Thoracic aorta (tissue), 2 donors: ENCODE data around the gene PARD3B. TPM values are rescaled to one million over a fixed set of nuclear protein-coding genes. Genes with fewer than 3 reads are reported as not detected.

Experiments
- ATAC-seq: fragments of 150-250 bp; one replicate; pipeline ENCODE4 v1.8.0; 2017; ENCODE audit warnings: low read depth; ENCODE audit not compliant: insufficient number of reproducible peaks, low FRiP score
- DNase-seq: peaks from one replicate; pipeline ENCODE4 v3.0.0-alpha.2; 2020; ENCODE audit warnings: low spot score
- H3K27ac ChIP-seq, 2 donors: fragments of 200-600 bp; sonication (generic); 1 replicate in 1 of 2; 2 replicates in 1 of 2; pipeline ENCODE4 v1.5.1; 2016; ENCODE audit warnings: mild to moderate bottlenecking in 2 of 2, moderate library complexity in 2 of 2
- H3K27me3 ChIP-seq: fragments of 200-600 bp; sonication (generic); replicated peaks from 2 replicates; pipeline ENCODE4 v1.6.0; 2016; ENCODE audit warnings: mild to moderate bottlenecking; ENCODE audit not compliant: insufficient read depth
- H3K36me3 ChIP-seq: fragments of 200-600 bp; sonication (generic); one replicate; pipeline ENCODE4 v1.5.1; 2016
- H3K4me1 ChIP-seq, 2 donors: fragments of 200-600 bp; sonication (generic); 1 replicate in 1 of 2; 2 replicates in 1 of 2; pipeline versions ENCODE4 v1.5.1 to v1.6.0; 2016; ENCODE audit warnings: low read depth in 2 of 2, mild to moderate bottlenecking in 1 of 2; ENCODE audit not compliant: control insufficient read depth in 1 of 2
- H3K4me3 ChIP-seq: fragments of 200-600 bp; sonication (generic); 2 replicates; pipeline ENCODE4 v1.5.1; 2016; ENCODE audit warnings: mild to moderate bottlenecking
- H3K9me3 ChIP-seq: fragments of 200-600 bp; sonication (generic); 2 replicates; pipeline ENCODE4 v1.5.1; 2016
- total RNA-seq, 2 donors: library from RNA; depleted of rRNA; stranded (reverse); fragments of >200 nt; gene quantifications; one replicate each; pipeline versions ENCODE4 v1.1.0 to v1.2.3, GENCODE V29; 2016
- TF ChIP-seq, protein P1 (sequence below): fragments of 200-600 bp; sonication (generic); IDR thresholded peaks from one replicate; pipeline ENCODE4 v1.5.1; 2019; ENCODE audit warnings: antibody characterized with exemption

PARD3B gene
- total RNA-seq, 2 donors from 2014 or later: 25.7 to 34.5 TPM

DNA sequence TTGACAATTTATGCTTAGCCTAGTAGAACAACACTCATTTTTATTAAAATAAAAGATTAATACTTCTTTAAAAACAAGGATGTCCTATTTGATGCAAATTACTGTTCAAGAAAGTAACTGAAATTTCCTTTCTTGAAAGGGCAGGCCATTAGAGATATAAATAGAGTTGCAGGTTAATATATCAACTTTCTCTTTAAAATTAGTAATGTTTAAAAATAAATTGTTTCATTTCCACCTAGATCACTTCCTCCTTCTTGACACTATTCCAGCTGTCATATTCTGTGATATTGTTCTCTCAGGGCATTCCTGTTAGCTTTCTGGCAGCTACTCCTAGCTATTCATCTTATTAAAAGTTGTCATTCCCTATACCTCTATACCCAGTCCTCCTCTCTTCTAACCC is 779.1 kb downstream of the PARD3B start:
- H3K9me3 ChIP-seq: no peaks in the 10 kb centered on the region
- no peaks in the 10 kb centered on the region for H3K27me3 ChIP-seq
- ATAC-seq (no peak), DNase-seq (no peak)
- H3K4me1 ChIP-seq: no peaks in the 10 kb centered on the region
- no peak overlapping the region for H3K27ac ChIP-seq
- no peak overlapping the region for H3K4me3 ChIP-seq
- H3K36me3 ChIP-seq: no peaks in the 10 kb centered on the region
- TF ChIP-seq, protein P1, sequence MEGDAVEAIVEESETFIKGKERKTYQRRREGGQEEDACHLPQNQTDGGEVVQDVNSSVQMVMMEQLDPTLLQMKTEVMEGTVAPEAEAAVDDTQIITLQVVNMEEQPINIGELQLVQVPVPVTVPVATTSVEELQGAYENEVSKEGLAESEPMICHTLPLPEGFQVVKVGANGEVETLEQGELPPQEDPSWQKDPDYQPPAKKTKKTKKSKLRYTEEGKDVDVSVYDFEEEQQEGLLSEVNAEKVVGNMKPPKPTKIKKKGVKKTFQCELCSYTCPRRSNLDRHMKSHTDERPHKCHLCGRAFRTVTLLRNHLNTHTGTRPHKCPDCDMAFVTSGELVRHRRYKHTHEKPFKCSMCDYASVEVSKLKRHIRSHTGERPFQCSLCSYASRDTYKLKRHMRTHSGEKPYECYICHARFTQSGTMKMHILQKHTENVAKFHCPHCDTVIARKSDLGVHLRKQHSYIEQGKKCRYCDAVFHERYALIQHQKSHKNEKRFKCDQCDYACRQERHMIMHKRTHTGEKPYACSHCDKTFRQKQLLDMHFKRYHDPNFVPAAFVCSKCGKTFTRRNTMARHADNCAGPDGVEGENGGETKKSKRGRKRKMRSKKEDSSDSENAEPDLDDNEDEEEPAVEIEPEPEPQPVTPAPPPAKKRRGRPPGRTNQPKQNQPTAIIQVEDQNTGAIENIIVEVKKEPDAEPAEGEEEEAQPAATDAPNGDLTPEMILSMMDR: no peak

DNA sequence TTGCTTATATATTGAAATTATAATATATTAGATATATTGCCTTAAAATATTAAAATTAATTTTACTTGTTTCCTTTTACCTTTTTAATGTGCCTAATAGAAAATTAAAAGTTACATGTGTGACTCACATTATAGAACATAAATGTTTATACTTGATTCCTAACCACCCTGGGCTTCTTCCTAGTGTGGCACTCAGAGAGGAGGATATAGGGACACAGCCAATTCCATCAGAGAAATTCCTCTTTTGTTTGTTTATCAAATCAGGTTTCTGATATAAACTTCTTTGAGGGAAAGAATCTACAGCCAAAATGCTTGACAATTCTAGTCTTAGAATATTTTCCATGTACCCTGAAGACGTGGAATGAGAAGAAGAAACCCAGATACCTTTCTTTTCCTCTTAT is 788.1 kb downstream of the PARD3B start:
- Histone ChIP-seq H3K36me3 (no peaks in the 10 kb centered on the region), H3K27me3 (no peaks in the 10 kb centered on the region), H3K4me3 (no peak overlapping the region), H3K27ac (no peak overlapping the region), H3K9me3 (no peaks in the 10 kb centered on the region), H3K4me1 (no peaks in the 10 kb centered on the region)
- ATAC-seq: no peak
- no peak for DNase-seq
- TF ChIP-seq, protein P1: no peak

DNA sequence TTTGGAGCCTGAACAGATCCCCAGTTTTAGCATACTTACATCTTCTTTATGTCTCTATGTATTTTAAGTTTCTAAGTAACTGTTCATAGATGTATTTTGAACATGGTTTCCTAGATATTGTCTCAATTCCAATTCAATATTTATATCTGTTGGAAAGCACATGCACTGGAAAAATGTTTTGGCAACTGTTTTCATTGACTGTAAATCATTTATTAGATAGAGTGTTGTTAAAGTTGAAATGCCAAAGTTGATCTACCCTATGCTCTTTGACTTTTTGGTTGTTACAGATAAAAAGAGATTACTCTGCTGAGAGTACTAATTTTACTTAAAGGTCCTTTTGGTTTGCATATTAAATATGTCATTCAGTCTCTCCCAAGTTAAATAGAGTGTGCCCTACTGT is 792.0 kb downstream of the PARD3B start:
- Histone ChIP-seq H3K4me3 (no peak overlapping the region), H3K27ac (no peak overlapping the region), H3K9me3 (no peaks in the 10 kb centered on the region), H3K27me3 (no peaks in the 10 kb centered on the region), H3K4me1 (no peaks in the 10 kb centered on the region), H3K36me3 (no peaks in the 10 kb centered on the region)
- no peak for ATAC-seq
- TF ChIP-seq, protein P1: no peak
- DNase-seq: no peak

DNA sequence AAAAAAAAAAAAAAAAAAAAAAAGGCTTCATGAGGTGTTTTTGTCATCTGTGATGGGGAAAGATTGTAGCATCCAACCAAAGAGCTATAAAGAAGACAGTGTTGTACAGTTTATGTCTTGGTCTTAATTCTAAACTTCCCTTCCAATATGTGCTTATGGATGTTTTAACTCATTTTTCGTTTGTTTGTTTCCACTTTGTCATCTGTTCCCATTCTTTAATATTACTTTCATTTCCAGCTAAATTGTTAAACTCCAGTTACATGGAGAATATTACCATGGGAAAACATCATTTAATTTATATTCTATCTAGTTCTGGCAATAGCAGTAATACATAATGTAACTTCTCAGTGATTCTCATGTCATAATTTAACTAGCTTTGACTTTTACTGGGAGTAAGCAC is 792.9 kb downstream of the PARD3B start:
- no peak for ATAC-seq
- TF ChIP-seq, protein P1: no peak
- no peak for DNase-seq

DNA sequence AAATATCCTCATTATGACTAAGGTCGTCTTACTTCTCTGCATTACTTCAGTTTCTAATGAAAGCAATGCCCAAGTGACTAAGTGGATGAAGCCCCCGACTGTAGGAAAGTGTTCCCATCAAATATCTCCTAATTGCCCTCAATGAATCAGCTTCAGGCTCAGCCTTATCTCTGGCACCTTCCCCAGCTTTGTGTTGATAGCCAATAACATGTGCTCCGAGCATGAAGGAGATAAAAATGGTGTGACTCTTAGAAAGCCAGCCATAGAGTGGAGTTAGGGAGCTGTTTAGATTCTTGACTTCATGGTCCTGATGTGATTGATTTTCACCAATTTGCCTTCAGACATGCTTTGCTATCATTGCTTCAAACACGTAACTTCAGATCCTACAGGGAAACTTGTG is 797.8 kb downstream of the PARD3B start:
- no peaks in the 10 kb centered on the region for H3K27me3 ChIP-seq
- TF ChIP-seq, protein P1: no peak
- H3K4me3 ChIP-seq: no peak overlapping the region
- H3K9me3 ChIP-seq: no peaks in the 10 kb centered on the region
- ATAC-seq (no peak), DNase-seq (no peak)
- no peaks in the 10 kb centered on the region for H3K4me1 ChIP-seq
- no peaks in the 10 kb centered on the region for H3K36me3 ChIP-seq
- no peak overlapping the region for H3K27ac ChIP-seq

More for the DNA sequence above, 792.9 kb downstream of the PARD3B start:
- Histone ChIP-seq H3K27ac (no peak overlapping the region), H3K36me3 (no peaks in the 10 kb centered on the region), H3K4me1 (no peaks in the 10 kb centered on the region), H3K27me3 (no peaks in the 10 kb centered on the region), H3K9me3 (no peaks in the 10 kb centered on the region), H3K4me3 (no peak overlapping the region)
